Measurements from ENCODE around the gene ERBB4. TPM values are rescaled to one million over a fixed set of nuclear protein-coding genes. Genes with fewer than 3 reads are reported as not detected.
"Not testable (repeated sequence)": the region's sequence is repeated elsewhere in the genome, so short reads cannot be mapped to it uniquely, and the experiment has no call there.

ERBB4 gene
- total RNA-seq, 1 donor from 2014 or later: 1.8 TPM

GRCh38 chr2:211591426-211591825, 947.2 kb downstream of the ERBB4 start:
- H3K4me3 Mint-ChIP-seq (ENCODE audit: unreplicated experiment): no peak overlapping the region
- DNase-seq: no peak
- no peaks in the 10 kb centered on the region for H3K36me3 Mint-ChIP-seq (ENCODE audit: unreplicated experiment)
- TF ChIP-seq, protein P1, sequence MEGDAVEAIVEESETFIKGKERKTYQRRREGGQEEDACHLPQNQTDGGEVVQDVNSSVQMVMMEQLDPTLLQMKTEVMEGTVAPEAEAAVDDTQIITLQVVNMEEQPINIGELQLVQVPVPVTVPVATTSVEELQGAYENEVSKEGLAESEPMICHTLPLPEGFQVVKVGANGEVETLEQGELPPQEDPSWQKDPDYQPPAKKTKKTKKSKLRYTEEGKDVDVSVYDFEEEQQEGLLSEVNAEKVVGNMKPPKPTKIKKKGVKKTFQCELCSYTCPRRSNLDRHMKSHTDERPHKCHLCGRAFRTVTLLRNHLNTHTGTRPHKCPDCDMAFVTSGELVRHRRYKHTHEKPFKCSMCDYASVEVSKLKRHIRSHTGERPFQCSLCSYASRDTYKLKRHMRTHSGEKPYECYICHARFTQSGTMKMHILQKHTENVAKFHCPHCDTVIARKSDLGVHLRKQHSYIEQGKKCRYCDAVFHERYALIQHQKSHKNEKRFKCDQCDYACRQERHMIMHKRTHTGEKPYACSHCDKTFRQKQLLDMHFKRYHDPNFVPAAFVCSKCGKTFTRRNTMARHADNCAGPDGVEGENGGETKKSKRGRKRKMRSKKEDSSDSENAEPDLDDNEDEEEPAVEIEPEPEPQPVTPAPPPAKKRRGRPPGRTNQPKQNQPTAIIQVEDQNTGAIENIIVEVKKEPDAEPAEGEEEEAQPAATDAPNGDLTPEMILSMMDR (IDR thresholded peaks at IDR 0.05; ENCODE audit: partially characterized antibody, unreplicated experiment): no peak
- H3K4me1 Mint-ChIP-seq (ENCODE audit: low read depth, unreplicated experiment): no peaks in the 10 kb centered on the region
- no peaks in the 10 kb centered on the region for H3K27me3 Mint-ChIP-seq (ENCODE audit: unreplicated experiment)
- H3K9me3 Mint-ChIP-seq (ENCODE audit: unreplicated experiment): no peaks in the 10 kb centered on the region
- H3K27ac Mint-ChIP-seq (ENCODE audit: unreplicated experiment): no peak overlapping the region

- H3K36me3 Mint-ChIP-seq (ENCODE audit: unreplicated experiment): no peaks in the 10 kb centered on the region
- H3K4me3 Mint-ChIP-seq (ENCODE audit: unreplicated experiment): no peak overlapping the region
- no peaks in the 10 kb centered on the region for H3K4me1 Mint-ChIP-seq (ENCODE audit: low read depth, unreplicated experiment)
- TF ChIP-seq, protein P1 (IDR thresholded peaks at IDR 0.05; ENCODE audit: partially characterized antibody, unreplicated experiment): no peak
- no peaks in the 10 kb centered on the region for H3K27me3 Mint-ChIP-seq (ENCODE audit: unreplicated experiment)
- H3K9me3 Mint-ChIP-seq (ENCODE audit: unreplicated experiment): no peaks in the 10 kb centered on the region
- no peak for DNase-seq
- H3K27ac Mint-ChIP-seq (ENCODE audit: unreplicated experiment): no peak overlapping the region
Observed at GRCh38 chr2:211568439-211568838, 970.2 kb downstream of the ERBB4 start.

- Mint-ChIP-seq H3K4me1 (ENCODE audit: low read depth, unreplicated experiment) (no peaks in the 10 kb centered on the region), H3K27me3 (ENCODE audit: unreplicated experiment) (no peaks in the 10 kb centered on the region), H3K36me3 (ENCODE audit: unreplicated experiment) (no peaks in the 10 kb centered on the region), H3K27ac (ENCODE audit: unreplicated experiment) (no peak overlapping the region), H3K4me3 (ENCODE audit: unreplicated experiment) (no peak overlapping the region), H3K9me3 (ENCODE audit: unreplicated experiment) (no peaks in the 10 kb centered on the region)
- DNase-seq: no peak
- TF ChIP-seq, protein P1 (IDR thresholded peaks at IDR 0.05; ENCODE audit: partially characterized antibody, unreplicated experiment): no peak
Observed at GRCh38 chr2:211564441-211564840, 974.2 kb downstream of the ERBB4 start.

DNA sequence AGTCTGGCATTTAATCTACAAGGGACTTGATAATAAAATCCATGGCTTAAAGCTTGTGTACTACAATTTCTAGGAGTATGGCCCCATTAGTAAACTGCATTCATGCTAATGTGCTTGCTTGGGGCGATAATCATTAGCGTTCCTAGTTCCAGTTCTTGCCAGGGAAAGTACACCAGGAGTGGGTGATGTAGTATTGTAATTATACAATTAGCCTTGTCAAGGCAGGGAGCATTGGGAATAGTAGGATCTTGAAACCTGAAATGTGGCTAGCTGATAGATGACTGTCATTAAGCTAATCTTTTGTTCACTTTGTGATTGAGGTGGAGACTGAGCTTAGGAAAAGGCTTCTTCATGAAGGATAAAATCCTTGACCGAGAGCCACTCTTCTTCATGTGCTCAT, 993.0 kb downstream of the ERBB4 start:
- Mint-ChIP-seq H3K9me3 (ENCODE audit: unreplicated experiment) (no peaks in the 10 kb centered on the region), H3K27ac (ENCODE audit: unreplicated experiment) (no peak overlapping the region), H3K4me1 (ENCODE audit: low read depth, unreplicated experiment) (no peaks in the 10 kb centered on the region), H3K27me3 (ENCODE audit: unreplicated experiment) (no peaks in the 10 kb centered on the region), H3K4me3 (ENCODE audit: unreplicated experiment) (no peak overlapping the region), H3K36me3 (ENCODE audit: unreplicated experiment) (no peaks in the 10 kb centered on the region)
- no peak for DNase-seq
- TF ChIP-seq, protein P1 (IDR thresholded peaks at IDR 0.05; ENCODE audit: partially characterized antibody, unreplicated experiment): no peak

DNA sequence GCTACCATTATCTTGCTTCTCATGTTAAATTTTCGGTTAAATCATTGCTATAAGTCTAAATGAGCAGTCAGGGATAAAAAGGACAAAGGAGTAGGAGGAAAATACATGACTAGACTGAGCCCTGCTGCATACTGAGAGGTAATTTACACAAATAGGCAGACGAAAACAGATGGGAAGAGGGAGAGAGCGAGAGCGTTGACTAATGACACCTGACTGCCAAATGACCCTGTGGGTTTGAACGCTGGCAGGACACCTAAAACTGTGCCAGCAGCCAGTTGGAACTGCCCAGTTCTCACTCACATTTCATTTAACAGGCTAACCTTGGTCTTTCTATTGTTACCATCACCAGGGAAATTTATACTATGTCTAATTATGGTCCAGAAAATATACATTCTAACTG, 1004.0 kb downstream of the ERBB4 start:
- no peaks in the 10 kb centered on the region for H3K36me3 Mint-ChIP-seq (ENCODE audit: unreplicated experiment)
- H3K27ac Mint-ChIP-seq (ENCODE audit: unreplicated experiment): peak overlapping the region; percentile 75
- no peak for DNase-seq
- H3K4me1 Mint-ChIP-seq (ENCODE audit: low read depth, unreplicated experiment): peaks cover 10% of the 10 kb centered on the region
- no peaks in the 10 kb centered on the region for H3K27me3 Mint-ChIP-seq (ENCODE audit: unreplicated experiment)
- H3K4me3 Mint-ChIP-seq (ENCODE audit: unreplicated experiment): no peak overlapping the region
- H3K9me3 Mint-ChIP-seq (ENCODE audit: unreplicated experiment): no peaks in the 10 kb centered on the region
- TF ChIP-seq, protein P1 (IDR thresholded peaks at IDR 0.05; ENCODE audit: partially characterized antibody, unreplicated experiment): no peak

- DNase-seq; H3K4me3 Mint-ChIP-seq (ENCODE audit: unreplicated experiment); H3K27ac Mint-ChIP-seq (ENCODE audit: unreplicated experiment); H3K4me1 Mint-ChIP-seq (ENCODE audit: low read depth, unreplicated experiment); H3K27me3 Mint-ChIP-seq (ENCODE audit: unreplicated experiment); H3K9me3 Mint-ChIP-seq (ENCODE audit: unreplicated experiment); H3K36me3 Mint-ChIP-seq (ENCODE audit: unreplicated experiment): not testable (repeated sequence)
Observed at GRCh38 chr2:211524248-211524647, 1014.4 kb downstream of the ERBB4 start.
